Fibroblast of the aortic adventitia (primary cell): ENCODE data around the gene JAG2. TPM values are rescaled to one million over a fixed set of nuclear protein-coding genes. Genes with fewer than 3 reads are reported as not detected.

Source experiments
- DNase-seq: peaks from one replicate; pipeline ENCODE4 v3.0.0-alpha.2; 2010; ENCODE audit warnings: low read depth
- H3K4me3 ChIP-seq: 2 replicates; pipeline ENCODE4 v1.5.1; 2011; ENCODE audit warnings: low read depth, mild to moderate bottlenecking, control low read depth, low read length, moderate library complexity
- total RNA-seq: library from RNA; depleted of rRNA; stranded (reverse); fragments of >200 nt; gene quantifications from 2 replicates; pipeline ENCODE4 v1.2.3, GENCODE V29; 2012; ENCODE audit warnings: low replicate concordance
- TF ChIP-seq, protein P1 (sequence below): IDR thresholded peaks from 2 replicates; pipeline ENCODE4 v1.5.1; 2011; ENCODE audit warnings: mild to moderate bottlenecking, low read length, control low read depth, inconsistent platforms; ENCODE audit not compliant: insufficient read depth

JAG2 gene
- total RNA-seq, 1 donor = 0.63 TPM

DNA sequence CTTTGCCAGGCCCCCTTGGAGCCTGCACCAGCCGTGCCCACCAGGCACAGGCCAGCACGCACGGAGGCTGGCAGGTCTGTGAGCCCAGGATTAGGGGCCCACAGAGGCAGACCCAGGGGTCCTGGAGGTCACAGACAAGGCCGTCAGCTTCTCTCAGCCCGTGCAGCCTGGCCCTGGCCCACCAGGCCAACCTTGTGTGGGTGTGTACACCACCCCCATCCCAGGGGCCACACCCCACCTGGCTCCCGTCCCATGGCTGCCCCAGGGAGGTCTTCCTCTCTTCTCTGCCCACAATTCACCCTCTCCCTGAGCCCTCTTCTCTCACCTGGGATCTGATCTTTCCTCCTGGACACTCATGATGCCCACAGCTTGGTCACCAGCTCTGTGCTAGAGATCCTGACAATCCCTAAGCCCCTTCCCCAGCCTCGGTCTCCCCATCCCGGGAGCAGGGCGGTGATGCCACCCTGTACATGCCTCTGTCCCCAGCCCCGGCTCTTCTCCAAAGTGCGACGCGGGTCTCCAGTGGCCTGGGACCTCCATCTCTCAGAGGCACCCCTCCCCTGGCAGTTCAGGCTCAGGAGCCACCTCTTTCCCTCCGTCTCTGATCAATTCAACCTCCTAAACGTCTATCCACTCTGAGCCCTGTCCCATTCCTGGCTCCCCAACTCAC, 72.2 kb downstream of the JAG2 start:
- H3K4me3 ChIP-seq = no peak overlapping the region
- DNase-seq = no peak
- TF ChIP-seq, protein P1, sequence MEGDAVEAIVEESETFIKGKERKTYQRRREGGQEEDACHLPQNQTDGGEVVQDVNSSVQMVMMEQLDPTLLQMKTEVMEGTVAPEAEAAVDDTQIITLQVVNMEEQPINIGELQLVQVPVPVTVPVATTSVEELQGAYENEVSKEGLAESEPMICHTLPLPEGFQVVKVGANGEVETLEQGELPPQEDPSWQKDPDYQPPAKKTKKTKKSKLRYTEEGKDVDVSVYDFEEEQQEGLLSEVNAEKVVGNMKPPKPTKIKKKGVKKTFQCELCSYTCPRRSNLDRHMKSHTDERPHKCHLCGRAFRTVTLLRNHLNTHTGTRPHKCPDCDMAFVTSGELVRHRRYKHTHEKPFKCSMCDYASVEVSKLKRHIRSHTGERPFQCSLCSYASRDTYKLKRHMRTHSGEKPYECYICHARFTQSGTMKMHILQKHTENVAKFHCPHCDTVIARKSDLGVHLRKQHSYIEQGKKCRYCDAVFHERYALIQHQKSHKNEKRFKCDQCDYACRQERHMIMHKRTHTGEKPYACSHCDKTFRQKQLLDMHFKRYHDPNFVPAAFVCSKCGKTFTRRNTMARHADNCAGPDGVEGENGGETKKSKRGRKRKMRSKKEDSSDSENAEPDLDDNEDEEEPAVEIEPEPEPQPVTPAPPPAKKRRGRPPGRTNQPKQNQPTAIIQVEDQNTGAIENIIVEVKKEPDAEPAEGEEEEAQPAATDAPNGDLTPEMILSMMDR = no peak

- no peak for DNase-seq
- no peak overlapping the region for H3K4me3 ChIP-seq
- TF ChIP-seq, protein P1 = no peak
Measured at GRCh38 chr14:105095236-105095805, 73.3 kb downstream of the JAG2 start.

GRCh38 chr14:105094193-105094907, 74.2 kb downstream of the JAG2 start:
- TF ChIP-seq, protein P1 = no peak
- peak overlapping the region; percentile 73 for H3K4me3 ChIP-seq
- DNase-seq = no peak

DNA sequence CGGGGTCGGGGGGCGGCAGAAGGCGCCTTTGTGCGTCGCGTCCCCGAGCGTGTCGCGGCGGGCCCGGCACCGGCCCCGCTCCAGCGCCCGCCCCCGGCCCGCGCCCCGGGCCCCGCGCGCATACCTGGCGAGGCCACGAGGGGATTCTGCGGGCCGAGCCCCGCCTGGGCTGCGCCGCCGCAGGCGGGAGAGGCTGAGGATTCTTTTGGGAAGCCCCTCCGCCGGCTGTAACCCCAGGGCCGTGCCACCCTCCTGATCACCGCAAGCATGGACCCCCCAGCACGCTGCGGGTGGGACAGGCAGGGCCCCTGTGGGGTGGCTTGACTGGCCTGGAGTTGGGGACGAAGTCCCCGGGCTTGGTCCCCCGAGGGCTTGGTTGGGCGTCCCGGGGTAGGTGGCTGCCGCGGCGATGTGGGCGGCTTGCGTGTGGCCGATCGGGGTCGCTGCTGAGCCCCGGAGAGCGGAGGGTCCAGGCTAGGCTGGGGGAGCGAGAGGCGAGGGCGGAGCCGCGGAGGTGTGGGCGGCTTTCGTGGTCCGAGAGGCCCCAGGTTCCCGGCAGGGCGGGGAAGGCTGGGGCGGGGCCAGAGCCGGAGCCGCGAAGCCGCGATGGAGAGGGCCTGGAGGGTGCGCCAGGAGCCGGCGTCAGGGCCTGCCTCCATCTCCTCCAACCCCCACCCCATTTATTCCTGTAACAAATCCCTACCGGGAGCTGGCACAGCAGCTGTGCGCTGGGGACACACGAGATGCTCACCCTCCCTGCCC, 75.0 kb downstream of the JAG2 start:
- TF ChIP-seq, protein P1 = peak; percentile 52
- peak overlapping the region; percentile 73 for H3K4me3 ChIP-seq
- DNase-seq = peak; percentile 54

DNA sequence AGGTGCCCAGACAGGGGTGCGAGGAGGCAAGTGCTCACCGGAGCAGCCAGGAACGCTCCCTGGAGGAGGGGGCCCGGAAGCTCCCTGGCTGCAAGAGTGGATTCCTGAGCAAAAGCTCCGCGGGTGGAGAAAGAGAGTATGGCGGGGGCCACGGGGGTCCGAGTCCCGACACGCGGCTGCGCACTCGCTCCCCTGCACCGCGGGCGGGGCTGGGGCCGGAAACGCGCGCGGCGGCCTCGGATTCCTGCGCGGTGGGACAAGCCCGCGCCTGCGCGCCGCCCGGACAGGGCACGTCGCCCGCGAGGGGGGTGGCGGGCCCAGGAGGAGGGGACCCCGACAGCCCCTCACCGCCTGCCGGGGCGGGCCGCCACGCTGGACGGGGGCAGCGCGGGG, 75.5 kb downstream of the JAG2 start:
- H3K4me3 ChIP-seq = peak overlapping the region; percentile 73
- TF ChIP-seq, protein P1 = no peak
- DNase-seq = peak; percentile 42

GRCh38 chr14:105092171-105093037, 76.2 kb downstream of the JAG2 start:
- TF ChIP-seq, protein P1 = no peak
- H3K4me3 ChIP-seq = peak overlapping the region; percentile 73
- no peak for DNase-seq
